HEK293 (cell line): Measurements from ENCODE around the gene KRT39.
A peak's percentile ranks its signal among the peaks of the same experiment; 100 is the strongest.

Experiments
- CTCF ChIA-PET: fragments of 350-600 bp; formaldehyde crosslinking; extraction: SDS; loops from one replicate; lab custom pipeline; 2021; ENCODE audit warnings: antibody characterized with exemption; lab: Yijun Ruan, JAX
- POLR2A ChIA-PET: fragments of 300-600 bp; formaldehyde crosslinking; extraction: SDS; loops from one replicate; lab custom pipeline; 2020; ENCODE audit warnings: antibody characterized with exemption, inconsistent platforms; lab: Yijun Ruan, JAX
- H3K27ac ChIP-seq: fragments of 200-500 bp; sonication (Bioruptor generic); 2 replicates; pipeline ENCODE4 v1.5.1; 2014; ENCODE audit warnings: low read depth, low read length, control low read depth, inconsistent platforms; ENCODE audit errors: extremely low read depth
- H3K36me3 ChIP-seq, 2 experiments: fragments of 200-500 bp in 1 of 2; sonication (Bioruptor generic) in 1 of 2; 1 replicate in 1 of 2; 2 replicates in 1 of 2; pipeline ENCODE4 v1.5.1; 2014 to 2017; ENCODE audit warnings: inconsistent platforms in 2 of 2, low read length in 2 of 2; ENCODE audit not compliant: control insufficient read depth in 2 of 2, insufficient read depth in 1 of 2
- H3K4me1 ChIP-seq: fragments of 200-500 bp; sonication (Bioruptor generic); 2 replicates; pipeline ENCODE4 v1.5.1; 2014; ENCODE audit warnings: mild to moderate bottlenecking, low read length, inconsistent platforms; ENCODE audit not compliant: control insufficient read depth, insufficient read depth
- H3K4me3 ChIP-seq: 2 replicates; pipeline ENCODE4 v1.5.1; 2011; ENCODE audit warnings: low read depth, mild to moderate bottlenecking, control low read depth, low read length, moderate library complexity
- H3K9me3 ChIP-seq: fragments of 200-500 bp; sonication (Bioruptor generic); 2 replicates; pipeline ENCODE4 v1.5.1; 2014; ENCODE audit warnings: low read depth, low read length, inconsistent platforms; ENCODE audit not compliant: control insufficient read depth, insufficient read depth
- ATF2 ChIP-seq: fragments of 450-650 bp; formaldehyde crosslinking; IDR thresholded peaks from 2 replicates; pipeline ENCODE4 v1.5.1; 2016; ENCODE audit warnings: missing biosample characterization, missing genetic modification characterization, low read depth
- FEZF1 ChIP-seq: fragments of 450-650 bp; formaldehyde crosslinking; IDR thresholded peaks from 2 replicates; pipeline ENCODE4 v1.5.1; 2016; ENCODE audit warnings: missing biosample characterization, missing genetic modification characterization
- GFI1B ChIP-seq: fragments of 450-650 bp; formaldehyde crosslinking; IDR thresholded peaks from 2 replicates; pipeline ENCODE4 v1.5.1; 2016; ENCODE audit warnings: missing biosample characterization, missing genetic modification characterization
- SCRT2 ChIP-seq: fragments of 450-650 bp; formaldehyde crosslinking; IDR thresholded peaks from 2 replicates; pipeline ENCODE4 v1.5.1; 2016; ENCODE audit warnings: missing biosample characterization, missing genetic modification characterization
- YY1 ChIP-seq: fragments of 450-650 bp; formaldehyde crosslinking; IDR thresholded peaks from 2 replicates; pipeline ENCODE4 v1.5.1; 2018; ENCODE audit warnings: missing biosample characterization, missing genetic modification characterization
- ZNF121 ChIP-seq: fragments of 450-650 bp; formaldehyde crosslinking; IDR thresholded peaks from 2 replicates; pipeline ENCODE4 v1.5.1; 2016; ENCODE audit warnings: missing biosample characterization, missing genetic modification characterization
- ZNF133 ChIP-seq: fragments of 450-650 bp; formaldehyde crosslinking; IDR thresholded peaks from 2 replicates; pipeline ENCODE4 v1.5.1; 2016; ENCODE audit warnings: missing biosample characterization, missing genetic modification characterization
- ZNF18 ChIP-seq: fragments of 450-650 bp; formaldehyde crosslinking; IDR thresholded peaks from 2 replicates; pipeline ENCODE4 v1.5.1; 2016; ENCODE audit warnings: missing biosample characterization, missing genetic modification characterization
- ZNF2 ChIP-seq: fragments of 450-650 bp; formaldehyde crosslinking; IDR thresholded peaks from 2 replicates; pipeline ENCODE4 v1.5.1; 2016; ENCODE audit warnings: missing biosample characterization, missing genetic modification characterization
- ZNF350 ChIP-seq: fragments of 450-650 bp; formaldehyde crosslinking; IDR thresholded peaks from 2 replicates; pipeline ENCODE4 v1.5.0; 2017; ENCODE audit warnings: missing biosample characterization, mild to moderate bottlenecking, missing genetic modification characterization
- ZNF391 ChIP-seq: fragments of 450-650 bp; formaldehyde crosslinking; IDR thresholded peaks from 2 replicates; pipeline ENCODE4 v1.5.1; 2016; ENCODE audit warnings: low read depth, missing biosample characterization, missing genetic modification characterization, borderline replicate concordance
- ZNF514 ChIP-seq: fragments of 450-650 bp; formaldehyde crosslinking; IDR thresholded peaks from 2 replicates; pipeline ENCODE4 v1.5.1; 2016; ENCODE audit warnings: missing biosample characterization, missing genetic modification characterization
- ZNF518A ChIP-seq: fragments of 450-650 bp; formaldehyde crosslinking; conservative IDR thresholded peaks from 2 replicates; pipeline ENCODE4 v1.5.1; 2016; ENCODE audit warnings: low read depth, missing biosample characterization, missing genetic modification characterization
- ZNF544 ChIP-seq: fragments of 450-650 bp; formaldehyde crosslinking; IDR thresholded peaks from 2 replicates; pipeline ENCODE4 v1.5.0; 2017; ENCODE audit warnings: missing biosample characterization, missing genetic modification characterization
- ZNF785 ChIP-seq: fragments of 450-650 bp; formaldehyde crosslinking; IDR thresholded peaks from 2 replicates; pipeline ENCODE4 v1.5.1; 2016; ENCODE audit warnings: missing biosample characterization, missing genetic modification characterization
- TF ChIP-seq, protein P1 (sequence below): fragments of 450-650 bp; formaldehyde crosslinking; IDR thresholded peaks from 2 replicates; pipeline ENCODE4 v1.5.1; 2016; ENCODE audit warnings: missing biosample characterization, missing genetic modification characterization

KRT39 gene

GRCh38 chr17:40963838-40964237, 2.9 kb downstream of the KRT39 start:
- Histone ChIP-seq H3K27ac (no peak overlapping the region), H3K4me1 (no peaks in the 10 kb centered on the region), H3K36me3 (no peaks in the 10 kb centered on the region), H3K9me3 (no peaks in the 10 kb centered on the region), H3K4me3 (no peak overlapping the region)
- POLR2A ChIA-PET: no interaction called here
- TF ChIP-seq ZNF518A (tag by site-specific recombination) (no peak), ZNF785 (tag by site-specific recombination) (no peak), ATF2 (tag by site-specific recombination) (no peak), ZNF2 (tag by site-specific recombination) (no peak), ZNF133 (no peak), ZNF121 (tag by site-specific recombination) (no peak), ZNF391 (tag by site-specific recombination) (no peak), ZNF350 (no peak), ZNF544 (no peak), ZNF18 (tag by site-specific recombination) (no peak), FEZF1 (tag by site-specific recombination) (no peak), YY1 (tag by site-specific recombination) (no peak), GFI1B (no peak)
- TF ChIP-seq, protein P1, sequence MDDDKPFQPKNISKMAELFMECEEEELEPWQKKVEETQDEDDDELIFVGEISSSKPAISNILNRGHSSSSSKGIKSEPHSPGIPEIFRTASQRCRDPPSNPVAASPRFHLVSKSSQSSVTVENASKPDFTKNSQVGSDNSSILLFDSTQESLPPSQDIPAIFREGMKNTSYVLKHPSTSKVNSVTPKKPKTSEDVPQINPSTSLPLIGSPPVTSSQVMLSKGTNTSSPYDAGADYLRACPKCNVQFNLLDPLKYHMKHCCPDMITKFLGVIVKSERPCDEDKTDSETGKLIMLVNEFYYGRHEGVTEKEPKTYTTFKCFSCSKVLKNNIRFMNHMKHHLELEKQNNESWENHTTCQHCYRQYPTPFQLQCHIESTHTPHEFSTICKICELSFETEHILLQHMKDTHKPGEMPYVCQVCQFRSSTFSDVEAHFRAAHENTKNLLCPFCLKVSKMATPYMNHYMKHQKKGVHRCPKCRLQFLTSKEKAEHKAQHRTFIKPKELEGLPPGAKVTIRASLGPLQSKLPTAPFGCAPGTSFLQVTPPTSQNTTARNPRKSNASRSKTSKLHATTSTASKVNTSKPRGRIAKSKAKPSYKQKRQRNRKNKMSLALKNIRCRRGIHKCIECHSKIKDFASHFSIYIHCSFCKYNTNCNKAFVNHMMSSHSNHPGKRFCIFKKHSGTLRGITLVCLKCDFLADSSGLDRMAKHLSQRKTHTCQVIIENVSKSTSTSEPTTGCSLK (tag by site-specific recombination): no peak
- CTCF ChIA-PET: interaction anchor here (0.6 to 2.2 kb wide), 9 partner anchors 9 to 703 kb away, joined by 3 to 12 read pairs (median 3); partner anchors contain the start of gene KRTAP1-4

- Histone ChIP-seq H3K4me1 (no peaks in the 10 kb centered on the region), H3K36me3 (no peaks in the 10 kb centered on the region), H3K4me3 (no peak overlapping the region), H3K27ac (no peak overlapping the region), H3K9me3 (no peaks in the 10 kb centered on the region)
- ChIA-PET CTCF (interaction anchor here (0.5 to 1.6 kb wide), 10 partner anchors 10 to 687 kb away, joined by 3 to 10 read pairs (median 3); no protein-coding TSS in a partner anchor), POLR2A (no interaction called here)
- TF ChIP-seq SCRT2 (peak; percentile 87), ZNF514 (tag by site-specific recombination) (no peak)
Observed at GRCh38 chr17:40962059-40962561, 4.6 kb downstream of the KRT39 start.
